Astrocyte of the cerebellum (primary cell): ENCODE results near the gene ARID5A.
"Not testable (repeated sequence)": the region's sequence is repeated elsewhere in the genome, so short reads cannot be mapped to it uniquely, and the experiment has no call there.

ENCODE experiments used
- DNase-seq: peaks from one replicate; pipeline ENCODE4 v3.0.0-alpha.2; 2011; ENCODE audit warnings: low read depth
- H3K4me3 ChIP-seq: 2 replicates; pipeline ENCODE4 v1.5.1; 2011; ENCODE audit warnings: mild to moderate bottlenecking, low read depth, low read length, moderate library complexity
- in situ Hi-C: cut with HindIII; loops from 2 replicates; pipeline ENCODE4 v1.10.0; 2017; ENCODE audit warnings: low sequenced_read_pairs
- TF ChIP-seq, protein P1 (sequence below): IDR thresholded peaks from 2 replicates; pipeline ENCODE4 v1.5.1; 2012; ENCODE audit warnings: low read length, low read depth, moderate library complexity, mild to moderate bottlenecking; ENCODE audit errors: missing control alignments

Gene ARID5A

DNA sequence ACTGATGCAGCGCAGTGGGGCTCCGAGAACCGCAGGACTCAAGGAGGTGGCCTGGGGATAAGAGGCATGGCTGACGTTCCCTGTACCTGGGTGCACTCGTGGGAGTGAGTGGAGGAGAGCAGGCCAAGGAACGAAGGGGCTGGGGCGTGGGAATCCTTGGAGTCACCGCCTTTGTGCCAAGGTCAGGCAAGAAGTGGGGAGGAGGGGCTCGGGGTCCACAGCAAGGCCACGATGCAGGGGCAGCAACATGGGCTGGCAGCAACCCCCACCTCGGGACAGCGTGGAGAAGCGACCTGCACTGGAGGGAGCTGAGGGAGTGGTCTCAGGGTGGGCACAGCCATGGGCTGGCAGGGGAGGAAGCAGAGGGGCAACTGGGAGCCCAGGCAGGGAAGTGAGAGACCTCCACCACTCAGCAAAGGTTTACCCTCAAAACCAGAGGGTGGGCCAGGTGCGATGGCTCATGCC, 18.6 kb downstream of the ARID5A start:
- in situ Hi-C loops, result no loop called here
- TF ChIP-seq, protein P1, sequence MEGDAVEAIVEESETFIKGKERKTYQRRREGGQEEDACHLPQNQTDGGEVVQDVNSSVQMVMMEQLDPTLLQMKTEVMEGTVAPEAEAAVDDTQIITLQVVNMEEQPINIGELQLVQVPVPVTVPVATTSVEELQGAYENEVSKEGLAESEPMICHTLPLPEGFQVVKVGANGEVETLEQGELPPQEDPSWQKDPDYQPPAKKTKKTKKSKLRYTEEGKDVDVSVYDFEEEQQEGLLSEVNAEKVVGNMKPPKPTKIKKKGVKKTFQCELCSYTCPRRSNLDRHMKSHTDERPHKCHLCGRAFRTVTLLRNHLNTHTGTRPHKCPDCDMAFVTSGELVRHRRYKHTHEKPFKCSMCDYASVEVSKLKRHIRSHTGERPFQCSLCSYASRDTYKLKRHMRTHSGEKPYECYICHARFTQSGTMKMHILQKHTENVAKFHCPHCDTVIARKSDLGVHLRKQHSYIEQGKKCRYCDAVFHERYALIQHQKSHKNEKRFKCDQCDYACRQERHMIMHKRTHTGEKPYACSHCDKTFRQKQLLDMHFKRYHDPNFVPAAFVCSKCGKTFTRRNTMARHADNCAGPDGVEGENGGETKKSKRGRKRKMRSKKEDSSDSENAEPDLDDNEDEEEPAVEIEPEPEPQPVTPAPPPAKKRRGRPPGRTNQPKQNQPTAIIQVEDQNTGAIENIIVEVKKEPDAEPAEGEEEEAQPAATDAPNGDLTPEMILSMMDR, result no peak
- no peak overlapping the region for H3K4me3 ChIP-seq
- no peak for DNase-seq

- TF ChIP-seq, protein P1, result no peak
- no peak overlapping the region for H3K4me3 ChIP-seq
- no peak for DNase-seq
- in situ Hi-C loops, result no loop called here
Measured at GRCh38 chr2:96556441-96557330, 20.1 kb downstream of the ARID5A start.

GRCh38 chr2:96557421-96557820, 20.9 kb downstream of the ARID5A start:
- in situ Hi-C loops, DNase-seq, H3K4me3 ChIP-seq: not testable (repeated sequence)

DNA sequence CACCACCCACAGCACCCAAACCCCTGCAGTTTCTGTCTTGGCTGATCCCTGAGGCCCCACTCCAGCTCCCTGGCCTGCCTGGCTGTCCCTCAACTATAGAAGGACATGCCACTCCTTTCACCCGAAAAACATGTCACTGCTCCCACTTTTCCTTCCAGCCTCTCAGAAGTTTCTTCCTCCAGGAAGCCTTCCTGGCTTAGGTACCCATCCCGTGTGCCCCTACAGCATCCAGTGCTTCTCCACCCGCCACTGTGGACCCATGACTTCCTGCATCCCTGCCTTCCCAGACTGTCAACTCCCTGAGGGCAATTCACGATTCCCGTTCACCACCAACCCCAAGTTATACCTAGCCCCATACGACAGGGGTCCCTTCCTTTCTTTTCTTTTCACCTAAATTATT, 21.5 kb downstream of the ARID5A start:
- no peak for DNase-seq
- in situ Hi-C loops, result no loop called here
- H3K4me3 ChIP-seq, result no peak overlapping the region
- TF ChIP-seq, protein P1, result no peak

DNA sequence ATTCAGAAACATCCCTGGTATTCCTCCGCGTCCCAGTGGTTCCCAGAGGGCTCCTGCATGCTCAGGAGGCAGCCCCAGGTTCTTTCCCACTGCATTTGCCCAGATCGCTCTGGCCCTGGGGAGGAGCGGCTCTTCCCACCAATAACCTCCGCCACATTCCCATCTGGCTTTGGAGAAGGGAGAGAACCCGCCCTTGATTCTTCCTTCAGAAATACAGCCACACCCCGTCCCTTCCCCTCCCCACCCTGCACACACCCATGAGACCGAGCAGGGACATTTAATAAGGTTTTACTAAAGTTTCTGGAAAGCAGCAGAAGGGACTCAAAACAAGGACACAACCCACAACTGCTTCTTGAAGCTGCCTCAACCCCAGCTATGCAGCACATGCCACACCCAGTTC, 21.9 kb downstream of the ARID5A start:
- DNase-seq, result no peak
- TF ChIP-seq, protein P1, result no peak
- in situ Hi-C loops, result no loop called here
- H3K4me3 ChIP-seq, result no peak overlapping the region

GRCh38 chr2:96564026-96564425, 27.5 kb downstream of the ARID5A start:
- DNase-seq, result no peak
- in situ Hi-C loops, result no loop called here
- TF ChIP-seq, protein P1, result no peak
- no peak overlapping the region for H3K4me3 ChIP-seq

DNA sequence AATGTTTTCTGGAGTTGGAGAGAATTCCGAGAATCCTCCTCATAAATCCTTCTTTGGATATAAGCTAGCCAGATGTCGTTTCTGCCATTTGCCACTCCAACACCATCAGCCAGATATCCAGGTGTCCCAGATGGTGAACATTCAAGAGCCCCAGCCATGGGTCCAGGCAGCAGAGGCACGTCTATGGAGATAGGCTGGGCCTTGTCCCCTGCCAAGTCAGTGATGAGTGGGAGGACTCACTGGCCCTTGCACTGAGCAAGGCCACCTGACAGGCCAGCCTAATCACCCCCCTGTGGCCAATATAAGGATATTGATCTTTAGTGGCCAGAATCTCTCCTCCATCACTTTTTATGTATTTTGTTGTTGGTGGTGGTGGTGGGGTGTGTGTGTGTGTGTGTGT, 28.0 kb downstream of the ARID5A start:
- TF ChIP-seq, protein P1, result no peak
- no peak for DNase-seq
- in situ Hi-C loops, result no loop called here
- no peak overlapping the region for H3K4me3 ChIP-seq
